Liver (tissue), 9 donors: ENCODE results near the gene CMBL. TPM values are rescaled to one million over a fixed set of nuclear protein-coding genes. Genes with fewer than 3 reads are reported as not detected.

Experiments used
- DNase-seq: peaks from one replicate; pipeline ENCODE4 v3.0.0-alpha.2; 2017; ENCODE audit warnings: low spot score
- H3K27ac ChIP-seq, 2 donors: one replicate each; pipeline ENCODE4 v1.7.0; 2013; ENCODE audit warnings: inconsistent platforms in 2 of 2, low read length in 2 of 2, control low read depth in 1 of 2, low read depth in 1 of 2, mild to moderate bottlenecking in 1 of 2
- H3K27me3 ChIP-seq, 4 donors: one replicate each; pipeline versions ENCODE4 v1.6.1 to v1.7.0; 2013; ENCODE audit warnings: low read length in 3 of 4, inconsistent platforms in 1 of 4, mild to moderate bottlenecking in 1 of 4, moderate library complexity in 1 of 4; ENCODE audit not compliant: control insufficient read depth in 4 of 4, insufficient read depth in 4 of 4
- H3K36me3 ChIP-seq, 4 donors: one replicate each; pipeline versions ENCODE4 v1.6.1 to v1.7.0; 2013; ENCODE audit warnings: low read length in 3 of 4, mild to moderate bottlenecking in 3 of 4, low read depth in 1 of 4, moderate library complexity in 1 of 4; ENCODE audit not compliant: control insufficient read depth in 4 of 4, insufficient read depth in 3 of 4
- H3K4me1 ChIP-seq, 4 donors: one replicate each; pipeline versions ENCODE4 v1.6.1 to v1.7.0; 2013; ENCODE audit warnings: low read length in 3 of 4, mild to moderate bottlenecking in 3 of 4, moderate library complexity in 1 of 4; ENCODE audit not compliant: control insufficient read depth in 4 of 4, insufficient read depth in 4 of 4
- H3K4me3 ChIP-seq, 3 donors: one replicate each; pipeline versions ENCODE4 v1.6.1 to v1.7.0; 2013; ENCODE audit warnings: low read length in 3 of 3, control low read depth in 1 of 3, low read depth in 1 of 3, mild to moderate bottlenecking in 1 of 3
- H3K9ac ChIP-seq, 2 donors: one replicate each; pipeline ENCODE4 v1.7.0; 2013; ENCODE audit warnings: low read length in 2 of 2, mild to moderate bottlenecking in 2 of 2, moderate library complexity in 2 of 2, control low read depth in 1 of 2, low read depth in 1 of 2
- H3K9me3 ChIP-seq, 4 donors: one replicate each; pipeline versions ENCODE4 v1.6.1 to v1.7.0; 2013; ENCODE audit warnings: low read length in 3 of 4; ENCODE audit not compliant: control insufficient read depth in 4 of 4
- EGR1 ChIP-seq, 2 donors: IDR thresholded peaks; 2 replicates each; pipeline ENCODE4 v1.6.1; 2016 to 2018; ENCODE audit warnings: antibody characterized with exemption in 2 of 2, low read depth in 2 of 2
- FOXA2 ChIP-seq: IDR thresholded peaks from 2 replicates; pipeline ENCODE4 v1.6.1; 2016; ENCODE audit warnings: antibody characterized with exemption
- HNF4A ChIP-seq, 2 donors: conservative IDR thresholded peaks; 2 replicates each; pipeline ENCODE4 v1.6.1; 2016; ENCODE audit warnings: antibody characterized with exemption in 2 of 2, mild to moderate bottlenecking in 2 of 2
- HNF4G ChIP-seq: IDR thresholded peaks from 2 replicates; pipeline ENCODE4 v1.6.1; 2016; ENCODE audit warnings: antibody characterized with exemption
- JUND ChIP-seq, 2 donors: IDR thresholded peaks; 2 replicates each; pipeline ENCODE4 v1.6.1; 2016; ENCODE audit warnings: antibody characterized with exemption in 2 of 2
- RAD21 ChIP-seq, 2 donors: IDR thresholded peaks; 2 replicates each; pipeline ENCODE4 v1.6.1; 2016; ENCODE audit warnings: antibody characterized with exemption in 2 of 2, mild to moderate bottlenecking in 2 of 2
- RXRA ChIP-seq, 2 donors: IDR thresholded peaks; 2 replicates each; pipeline ENCODE4 v1.6.1; 2017 to 2018; ENCODE audit warnings: antibody characterized with exemption in 2 of 2, mild to moderate bottlenecking in 1 of 2
- TAF1 ChIP-seq: conservative IDR thresholded peaks from 2 replicates; pipeline ENCODE4 v1.6.1; 2016; ENCODE audit warnings: antibody characterized with exemption, mild to moderate bottlenecking
- YY1 ChIP-seq: IDR thresholded peaks from 2 replicates; pipeline ENCODE4 v1.6.1; 2016; ENCODE audit warnings: antibody characterized with exemption, mild to moderate bottlenecking
- WGBS: extraction: QIAGEN DNeasy Blood & Tissue Kit; methylation state at CpG from one replicate; pipeline ENCODE4 v1.1.7; 2013; 5-methylcytosine and 5-hydroxymethylcytosine counted together
- polyA plus RNA-seq, 2 donors: library from polyadenylated mRNA; stranded (reverse) in 1 of 2; unstranded in 1 of 2; fragments of 200-250 nt in 1 of 2; fragments of >200 nt in 1 of 2; fragmentation: Nextera tagmentation in 1 of 2; extraction: Ambion mirVana in 1 of 2; gene quantifications; one replicate each; pipeline versions ENCODE4 v1.2.1 to v1.2.3, GENCODE V29; 2013 to 2015
- total RNA-seq, 2 donors: library from RNA; depleted of rRNA; stranded (reverse); fragments of >200 nt; gene quantifications; one replicate each; pipeline ENCODE4 v1.2.3, GENCODE V29; 2014
- TF ChIP-seq, protein P1 (sequence below): IDR thresholded peaks from 2 replicates; pipeline ENCODE4 v1.6.1; 2016; ENCODE audit warnings: antibody characterized with exemption
- TF ChIP-seq, protein P2 (sequence below): IDR thresholded peaks from 2 replicates; pipeline ENCODE4 v1.6.1; 2016; ENCODE audit warnings: antibody characterized with exemption
- TF ChIP-seq, protein P3 (sequence below): IDR thresholded peaks from 2 replicates; pipeline ENCODE4 v1.6.1; 2016; ENCODE audit warnings: antibody characterized with exemption
- TF ChIP-seq, protein P4 (sequence below): fragments of 150-350 bp; IDR thresholded peaks from 2 replicates; pipeline ENCODE4 v1.5.1; 2017; ENCODE audit warnings: improper control_type of control experiment, low read depth, low read length; ENCODE audit not compliant: missing input control
- TF ChIP-seq, protein P5 (sequence below): IDR thresholded peaks from 2 replicates; pipeline ENCODE4 v1.6.1; 2016; ENCODE audit warnings: antibody characterized with exemption, mild to moderate bottlenecking
- donor health status: healthy.
- donor health status: healthy.
- donor health status: healthy.
- donor health status: healthy.
- donor health status: healthy.

CMBL gene
- total and polyA plus RNA-seq, 4 donors: 6.8 to 56.1 (median 41.7) TPM

DNA sequence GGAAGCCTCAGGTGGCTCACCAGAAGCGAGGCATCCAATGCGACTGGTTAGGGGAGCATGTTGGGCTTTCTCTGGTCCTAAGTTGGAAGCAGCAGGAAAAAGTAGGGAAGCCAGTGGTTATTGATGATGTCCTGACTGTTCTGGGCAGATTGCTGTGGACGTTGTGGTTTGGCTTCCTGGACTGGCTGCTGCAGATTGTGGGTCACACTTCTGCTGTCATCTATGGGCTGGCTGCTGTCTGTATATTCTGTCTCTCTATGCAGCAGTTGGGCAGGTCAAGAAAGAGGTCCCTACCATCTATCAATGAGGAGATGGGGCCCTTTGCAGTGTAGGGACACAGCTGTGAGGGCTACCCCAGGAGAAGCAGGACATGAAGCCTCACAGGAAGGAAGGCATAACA lies 32.3 kb upstream of the CMBL start:
- DNase-seq: no peak
- peaks cover 0 to 17% (median 7%) of the 10 kb centered on the region in 4 donors for H3K4me1 ChIP-seq
- H3K9me3 ChIP-seq: no peaks in the 10 kb centered on the region
- no peak overlapping the region for H3K27ac ChIP-seq
- TF ChIP-seq, protein P1, sequence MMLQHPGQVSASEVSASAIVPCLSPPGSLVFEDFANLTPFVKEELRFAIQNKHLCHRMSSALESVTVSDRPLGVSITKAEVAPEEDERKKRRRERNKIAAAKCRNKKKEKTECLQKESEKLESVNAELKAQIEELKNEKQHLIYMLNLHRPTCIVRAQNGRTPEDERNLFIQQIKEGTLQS: no peak
- TF ChIP-seq FOXA2: no peak
- TF ChIP-seq, protein P2, sequence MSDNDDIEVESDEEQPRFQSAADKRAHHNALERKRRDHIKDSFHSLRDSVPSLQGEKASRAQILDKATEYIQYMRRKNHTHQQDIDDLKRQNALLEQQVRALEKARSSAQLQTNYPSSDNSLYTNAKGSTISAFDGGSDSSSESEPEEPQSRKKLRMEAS: no peak
- no peak for TF ChIP-seq RAD21 (IDR thresholded peaks at IDR 0.05)
- TF ChIP-seq JUND (IDR thresholded peaks at IDR 0.05): no peak
- no peak for TF ChIP-seq RXRA (IDR thresholded peaks at IDR 0.05)
- TF ChIP-seq HNF4G: no peak
- H3K36me3 ChIP-seq: no peaks in the 10 kb centered on the region
- H3K9ac ChIP-seq: no peak overlapping the region
- H3K27me3 ChIP-seq: no peaks in the 10 kb centered on the region
- WGBS: 86% methylated on average over 3 of the region's 3 CpGs
- H3K4me3 ChIP-seq: no peak overlapping the region

DNA sequence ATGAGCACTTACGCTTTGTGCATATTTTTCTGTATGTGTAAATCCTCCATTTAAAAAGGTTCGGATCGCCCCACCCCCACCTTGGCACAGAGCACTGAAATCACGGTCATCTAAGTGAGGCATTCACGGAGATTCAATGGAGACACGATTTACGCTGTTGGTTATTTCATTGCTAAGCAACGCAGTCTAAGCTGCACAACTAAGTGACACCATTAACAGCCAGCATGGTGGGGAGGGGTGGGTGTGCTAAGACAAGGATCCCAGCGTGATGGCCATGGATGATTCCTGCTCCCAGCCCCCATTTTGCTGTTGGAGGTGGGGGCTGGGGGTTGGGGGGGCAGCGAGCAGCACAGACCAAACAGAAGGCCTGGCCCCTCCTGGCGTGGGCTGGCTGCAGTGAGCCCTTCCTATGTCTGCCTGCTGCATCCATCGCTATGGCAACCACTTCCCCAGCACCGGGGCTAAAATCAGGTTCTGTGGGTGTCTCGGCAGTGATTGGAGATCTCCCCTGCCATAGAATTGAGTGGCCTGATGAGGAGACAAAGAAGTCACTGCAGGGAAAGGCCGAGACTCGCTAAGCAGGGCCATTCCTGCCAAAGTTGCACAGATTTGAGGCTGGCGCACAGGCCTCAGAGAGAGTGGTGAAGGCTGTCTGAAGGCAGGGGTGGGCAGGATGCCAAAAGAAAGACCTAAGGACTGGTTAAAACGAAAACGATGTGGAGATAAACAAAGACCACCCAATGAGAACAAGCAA lies 31.5 kb upstream of the CMBL start:
- no peaks in the 10 kb centered on the region for H3K9me3 ChIP-seq
- H3K36me3 ChIP-seq: no peaks in the 10 kb centered on the region
- peaks cover 0 to 24% (median 10%) of the 10 kb centered on the region in 4 donors for H3K4me1 ChIP-seq
- no peak overlapping the region for H3K9ac ChIP-seq
- no peak overlapping the region for H3K4me3 ChIP-seq
- no peak for TF ChIP-seq RXRA (IDR thresholded peaks at IDR 0.05)
- TF ChIP-seq TAF1: no peak
- TF ChIP-seq, protein P3, sequence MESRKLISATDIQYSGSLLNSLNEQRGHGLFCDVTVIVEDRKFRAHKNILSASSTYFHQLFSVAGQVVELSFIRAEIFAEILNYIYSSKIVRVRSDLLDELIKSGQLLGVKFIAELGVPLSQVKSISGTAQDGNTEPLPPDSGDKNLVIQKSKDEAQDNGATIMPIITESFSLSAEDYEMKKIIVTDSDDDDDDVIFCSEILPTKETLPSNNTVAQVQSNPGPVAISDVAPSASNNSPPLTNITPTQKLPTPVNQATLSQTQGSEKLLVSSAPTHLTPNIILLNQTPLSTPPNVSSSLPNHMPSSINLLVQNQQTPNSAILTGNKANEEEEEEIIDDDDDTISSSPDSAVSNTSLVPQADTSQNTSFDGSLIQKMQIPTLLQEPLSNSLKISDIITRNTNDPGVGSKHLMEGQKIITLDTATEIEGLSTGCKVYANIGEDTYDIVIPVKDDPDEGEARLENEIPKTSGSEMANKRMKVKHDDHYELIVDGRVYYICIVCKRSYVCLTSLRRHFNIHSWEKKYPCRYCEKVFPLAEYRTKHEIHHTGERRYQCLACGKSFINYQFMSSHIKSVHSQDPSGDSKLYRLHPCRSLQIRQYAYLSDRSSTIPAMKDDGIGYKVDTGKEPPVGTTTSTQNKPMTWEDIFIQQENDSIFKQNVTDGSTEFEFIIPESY: no peak
- TF ChIP-seq HNF4G: no peak
- no peak for TF ChIP-seq HNF4A (conservative IDR thresholded peaks at IDR 0.05)
- TF ChIP-seq YY1: no peak
- TF ChIP-seq FOXA2: no peak
- TF ChIP-seq EGR1 (IDR thresholded peaks at IDR 0.05; ENCODE audit: low read depth in 2 of 2): no peak
- TF ChIP-seq, protein P4, sequence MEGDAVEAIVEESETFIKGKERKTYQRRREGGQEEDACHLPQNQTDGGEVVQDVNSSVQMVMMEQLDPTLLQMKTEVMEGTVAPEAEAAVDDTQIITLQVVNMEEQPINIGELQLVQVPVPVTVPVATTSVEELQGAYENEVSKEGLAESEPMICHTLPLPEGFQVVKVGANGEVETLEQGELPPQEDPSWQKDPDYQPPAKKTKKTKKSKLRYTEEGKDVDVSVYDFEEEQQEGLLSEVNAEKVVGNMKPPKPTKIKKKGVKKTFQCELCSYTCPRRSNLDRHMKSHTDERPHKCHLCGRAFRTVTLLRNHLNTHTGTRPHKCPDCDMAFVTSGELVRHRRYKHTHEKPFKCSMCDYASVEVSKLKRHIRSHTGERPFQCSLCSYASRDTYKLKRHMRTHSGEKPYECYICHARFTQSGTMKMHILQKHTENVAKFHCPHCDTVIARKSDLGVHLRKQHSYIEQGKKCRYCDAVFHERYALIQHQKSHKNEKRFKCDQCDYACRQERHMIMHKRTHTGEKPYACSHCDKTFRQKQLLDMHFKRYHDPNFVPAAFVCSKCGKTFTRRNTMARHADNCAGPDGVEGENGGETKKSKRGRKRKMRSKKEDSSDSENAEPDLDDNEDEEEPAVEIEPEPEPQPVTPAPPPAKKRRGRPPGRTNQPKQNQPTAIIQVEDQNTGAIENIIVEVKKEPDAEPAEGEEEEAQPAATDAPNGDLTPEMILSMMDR: no peak
- TF ChIP-seq RAD21 (IDR thresholded peaks at IDR 0.05): no peak
- TF ChIP-seq, protein P5, sequence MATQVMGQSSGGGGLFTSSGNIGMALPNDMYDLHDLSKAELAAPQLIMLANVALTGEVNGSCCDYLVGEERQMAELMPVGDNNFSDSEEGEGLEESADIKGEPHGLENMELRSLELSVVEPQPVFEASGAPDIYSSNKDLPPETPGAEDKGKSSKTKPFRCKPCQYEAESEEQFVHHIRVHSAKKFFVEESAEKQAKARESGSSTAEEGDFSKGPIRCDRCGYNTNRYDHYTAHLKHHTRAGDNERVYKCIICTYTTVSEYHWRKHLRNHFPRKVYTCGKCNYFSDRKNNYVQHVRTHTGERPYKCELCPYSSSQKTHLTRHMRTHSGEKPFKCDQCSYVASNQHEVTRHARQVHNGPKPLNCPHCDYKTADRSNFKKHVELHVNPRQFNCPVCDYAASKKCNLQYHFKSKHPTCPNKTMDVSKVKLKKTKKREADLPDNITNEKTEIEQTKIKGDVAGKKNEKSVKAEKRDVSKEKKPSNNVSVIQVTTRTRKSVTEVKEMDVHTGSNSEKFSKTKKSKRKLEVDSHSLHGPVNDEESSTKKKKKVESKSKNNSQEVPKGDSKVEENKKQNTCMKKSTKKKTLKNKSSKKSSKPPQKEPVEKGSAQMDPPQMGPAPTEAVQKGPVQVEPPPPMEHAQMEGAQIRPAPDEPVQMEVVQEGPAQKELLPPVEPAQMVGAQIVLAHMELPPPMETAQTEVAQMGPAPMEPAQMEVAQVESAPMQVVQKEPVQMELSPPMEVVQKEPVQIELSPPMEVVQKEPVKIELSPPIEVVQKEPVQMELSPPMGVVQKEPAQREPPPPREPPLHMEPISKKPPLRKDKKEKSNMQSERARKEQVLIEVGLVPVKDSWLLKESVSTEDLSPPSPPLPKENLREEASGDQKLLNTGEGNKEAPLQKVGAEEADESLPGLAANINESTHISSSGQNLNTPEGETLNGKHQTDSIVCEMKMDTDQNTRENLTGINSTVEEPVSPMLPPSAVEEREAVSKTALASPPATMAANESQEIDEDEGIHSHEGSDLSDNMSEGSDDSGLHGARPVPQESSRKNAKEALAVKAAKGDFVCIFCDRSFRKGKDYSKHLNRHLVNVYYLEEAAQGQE: no peak
- no peak overlapping the region for H3K27ac ChIP-seq
- 87% methylated on average over 19 of the region's 19 CpGs for WGBS
- no peak for DNase-seq
- no peaks in the 10 kb centered on the region for H3K27me3 ChIP-seq
